ENCODE measurements around the gene ZNF846. TPM values are rescaled to one million over a fixed set of nuclear protein-coding genes. Genes with fewer than 3 reads are reported as not detected.
"Not testable (repeated sequence)": the region's sequence is repeated elsewhere in the genome, so short reads cannot be mapped to it uniquely, and the experiment has no call there.

The ZNF846 gene
- polyA plus RNA-seq, 4 donors, result 12.9 to 37.4 (median 25.4) TPM

DNA sequence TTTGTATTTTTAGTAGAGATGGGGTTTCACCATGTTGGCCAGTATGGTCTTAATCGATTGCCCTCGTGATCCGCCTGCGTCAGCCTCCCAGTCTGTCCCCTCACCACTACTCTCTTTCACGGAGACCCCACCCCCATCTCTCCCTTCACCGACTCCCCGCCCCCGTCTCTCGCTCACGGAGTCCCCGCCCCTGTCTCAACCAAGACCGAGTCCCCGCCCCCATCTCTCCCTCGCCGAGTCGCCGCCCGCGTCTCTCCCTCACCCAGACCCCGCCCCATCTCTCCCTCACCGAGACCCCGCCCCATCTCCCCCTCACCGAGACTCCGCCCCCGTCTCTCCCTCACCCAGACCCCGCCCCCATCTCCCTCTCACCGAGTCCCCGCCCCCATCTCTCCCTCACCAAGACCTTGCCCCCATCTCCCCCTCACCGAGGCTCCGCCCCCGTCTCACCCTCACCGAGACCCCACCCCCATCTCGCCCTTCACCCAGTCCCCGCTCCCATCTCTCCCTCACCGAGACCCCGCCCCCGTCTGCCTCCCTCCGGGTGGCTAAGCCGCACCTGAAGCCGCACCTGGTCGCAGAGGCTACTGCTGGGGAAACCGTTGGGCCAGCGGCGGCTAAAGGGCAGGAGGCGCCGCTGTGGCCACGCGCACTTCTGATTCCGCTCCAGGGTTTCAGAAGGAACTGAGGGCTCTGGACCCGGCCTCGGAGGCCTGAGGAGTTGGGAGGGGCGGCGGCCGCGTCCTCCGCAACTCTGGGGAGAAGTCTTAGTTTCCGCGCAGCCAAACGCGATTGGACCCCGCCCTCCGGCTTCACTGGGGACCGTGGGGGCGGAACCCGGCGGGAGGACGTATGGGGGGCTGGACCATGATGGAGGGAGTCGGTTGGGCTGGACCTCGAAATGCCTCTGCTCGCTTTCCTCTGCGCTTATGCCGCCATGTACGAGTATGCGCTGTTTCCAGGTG is 17.1 kb upstream of the ZNF846 start:
- peak; percentile 93 to 96 (median 96) for DNase-seq (ENCODE audit: low read depth in 4 of 4, low spot score in 2 of 4)

- not testable (repeated sequence) for DNase-seq (ENCODE audit: low read depth in 4 of 4, low spot score in 2 of 4)
Measured at GRCh38 chr19:9784163-9784496, 15.6 kb upstream of the ZNF846 start.

DNA sequence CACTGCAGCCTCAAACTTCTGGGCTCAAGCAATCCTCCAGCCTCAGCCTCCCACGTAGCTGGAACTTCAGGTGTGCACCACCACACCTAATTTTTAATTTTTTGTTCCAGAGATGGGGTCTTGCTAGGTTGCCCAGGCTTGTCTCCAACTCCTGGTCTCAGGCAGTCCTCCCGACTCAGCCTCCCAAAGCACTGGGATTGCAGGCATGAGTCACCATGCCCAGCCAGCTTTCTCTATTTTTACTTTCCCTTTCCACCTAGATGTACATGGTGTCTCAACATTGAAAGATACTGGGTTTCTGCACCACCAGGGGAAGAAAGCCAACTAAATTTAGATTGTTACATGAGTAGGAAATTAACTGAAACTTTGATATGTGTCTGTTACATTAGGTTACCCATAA is 13.8 kb upstream of the ZNF846 start:
- DNase-seq (ENCODE audit: low read depth in 4 of 4, low spot score in 2 of 4), result no peak

- DNase-seq (ENCODE audit: low read depth in 4 of 4, low spot score in 2 of 4), result no peak
Measured at GRCh38 chr19:9757544-9758501, 10.7 kb downstream of the ZNF846 start.

DNA sequence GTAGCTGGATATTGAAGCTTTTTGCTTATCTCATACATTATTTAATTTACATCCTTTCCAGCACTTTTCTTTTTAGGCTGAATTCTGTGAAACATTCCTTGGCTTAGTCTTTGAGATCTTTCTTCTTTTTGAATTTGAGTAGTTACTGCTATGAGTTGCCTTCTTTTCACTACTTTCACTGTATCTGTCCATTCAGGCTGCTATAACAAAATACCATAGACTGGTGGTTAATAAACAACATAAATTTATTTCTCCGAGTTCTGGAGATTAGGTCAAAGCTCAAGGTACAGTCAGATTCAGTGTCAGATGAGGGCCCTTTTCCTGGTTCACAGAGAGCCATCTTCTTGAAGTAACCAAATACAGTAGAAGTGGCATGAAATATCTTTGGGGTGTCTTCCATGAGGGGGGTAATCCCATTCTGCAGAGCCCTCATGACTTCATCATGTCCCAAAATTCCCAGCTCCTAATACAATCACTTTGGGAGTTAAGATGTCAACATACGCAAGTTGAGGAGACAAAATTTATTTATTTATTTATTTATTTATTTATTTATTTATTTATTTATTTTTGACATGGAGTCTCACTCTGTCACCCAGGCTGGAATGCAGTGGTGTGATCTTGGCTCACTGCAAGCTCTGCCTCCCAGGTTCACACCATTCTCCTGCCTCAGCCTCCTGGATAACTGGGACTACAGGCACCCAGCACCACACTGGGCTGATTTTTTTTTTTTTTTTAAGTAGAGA is 15.7 kb downstream of the ZNF846 start:
- no peak for DNase-seq (ENCODE audit: low read depth in 4 of 4, low spot score in 2 of 4)

GRCh38 chr19:9751446-9751845 is 17.1 kb downstream of the ZNF846 start:
- DNase-seq (ENCODE audit: low read depth in 4 of 4, low spot score in 2 of 4), result no peak

DNA sequence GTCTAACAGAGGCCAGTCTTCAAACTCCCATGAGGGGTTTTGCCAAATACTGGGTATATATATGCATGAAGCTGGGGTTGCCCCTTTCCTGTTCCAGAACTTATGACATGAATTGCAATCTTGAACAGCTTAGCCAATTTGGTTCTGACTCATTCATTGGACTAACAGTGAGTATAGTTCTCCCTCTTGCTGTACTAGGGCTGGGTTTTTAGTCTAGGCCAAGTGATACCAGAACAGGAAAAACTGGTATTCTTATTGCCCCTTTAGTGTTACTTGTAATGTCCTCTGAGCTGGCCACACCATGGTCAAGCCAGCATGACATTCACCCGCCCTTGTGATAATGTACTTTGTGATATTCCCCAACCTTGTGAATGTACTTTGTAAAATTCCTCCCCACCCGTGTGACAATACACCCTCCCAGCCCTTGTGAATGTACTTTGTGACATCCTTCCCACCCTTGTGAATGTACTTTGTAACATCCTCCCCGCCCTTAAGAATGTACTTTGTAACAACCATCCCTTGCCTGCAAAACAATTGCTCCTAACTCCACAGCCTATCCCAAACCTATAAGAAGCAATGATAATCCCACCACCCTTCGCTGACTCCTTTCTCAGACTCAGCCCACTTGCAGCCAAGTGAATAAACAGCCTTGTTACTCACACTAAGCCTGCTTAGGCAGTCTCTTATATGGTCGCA is 26.9 kb downstream of the ZNF846 start:
- DNase-seq (ENCODE audit: low read depth in 4 of 4, low spot score in 2 of 4), result no peak

DNA sequence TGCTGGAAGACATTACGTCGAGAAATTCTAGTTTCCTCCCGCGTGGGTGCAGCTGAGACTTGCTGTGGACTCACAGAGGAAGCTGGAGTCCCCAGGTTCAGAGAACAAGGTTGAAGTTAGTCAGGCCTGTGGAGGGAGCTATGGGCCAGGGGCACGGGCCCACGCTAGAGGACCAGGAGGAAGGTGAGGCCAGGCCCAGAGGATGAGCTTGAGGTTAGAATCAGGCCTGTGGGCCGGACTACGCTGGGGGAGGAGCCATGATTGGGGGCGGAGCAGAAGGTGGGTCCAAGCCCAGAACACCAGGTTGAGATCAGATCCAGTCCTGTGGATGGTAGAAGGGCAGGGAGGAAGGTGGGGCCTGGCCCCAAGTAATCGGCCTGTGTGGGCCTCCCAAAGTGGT is 32.6 kb downstream of the ZNF846 start:
- DNase-seq (ENCODE audit: low read depth in 4 of 4, low spot score in 2 of 4), result no peak

- DNase-seq (ENCODE audit: low read depth in 4 of 4, low spot score in 2 of 4), result not testable (repeated sequence)
Measured at GRCh38 chr19:9730056-9730455, 38.5 kb downstream of the ZNF846 start.

GRCh38 chr19:9729162-9729561 is 39.4 kb downstream of the ZNF846 start:
- no peak for DNase-seq (ENCODE audit: low read depth in 4 of 4, low spot score in 2 of 4)

- DNase-seq (ENCODE audit: low read depth in 4 of 4, low spot score in 2 of 4), result no peak
Measured at GRCh38 chr19:9727644-9728043, 40.9 kb downstream of the ZNF846 start.

GRCh38 chr19:9725508-9726201 is 42.9 kb downstream of the ZNF846 start:
- DNase-seq (ENCODE audit: low read depth in 4 of 4, low spot score in 2 of 4), result not testable (repeated sequence)

- DNase-seq (ENCODE audit: low read depth in 4 of 4, low spot score in 2 of 4), result no peak
Measured at GRCh38 chr19:9724157-9724556, 44.4 kb downstream of the ZNF846 start.

DNA sequence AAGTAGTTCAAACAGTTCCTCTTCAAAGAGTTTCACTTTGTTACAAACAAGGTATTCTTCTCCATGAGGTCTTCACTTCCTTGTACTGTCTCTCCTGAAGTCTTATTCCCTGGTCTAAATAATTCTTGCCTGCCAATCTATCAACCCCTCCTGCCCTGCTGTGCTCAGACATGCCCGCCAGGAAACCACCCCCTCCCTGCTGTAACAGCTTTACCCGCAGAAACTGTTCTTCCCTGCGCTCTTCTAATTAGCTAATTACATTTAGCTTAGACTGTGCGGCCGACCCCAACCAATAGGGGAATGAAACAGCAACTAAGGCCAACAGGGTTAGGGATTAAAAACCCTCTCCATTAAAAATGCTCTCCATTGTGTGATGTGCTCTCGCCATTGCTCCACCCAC is 46.7 kb downstream of the ZNF846 start:
- no peak for DNase-seq (ENCODE audit: low read depth in 4 of 4, low spot score in 2 of 4)

DNA sequence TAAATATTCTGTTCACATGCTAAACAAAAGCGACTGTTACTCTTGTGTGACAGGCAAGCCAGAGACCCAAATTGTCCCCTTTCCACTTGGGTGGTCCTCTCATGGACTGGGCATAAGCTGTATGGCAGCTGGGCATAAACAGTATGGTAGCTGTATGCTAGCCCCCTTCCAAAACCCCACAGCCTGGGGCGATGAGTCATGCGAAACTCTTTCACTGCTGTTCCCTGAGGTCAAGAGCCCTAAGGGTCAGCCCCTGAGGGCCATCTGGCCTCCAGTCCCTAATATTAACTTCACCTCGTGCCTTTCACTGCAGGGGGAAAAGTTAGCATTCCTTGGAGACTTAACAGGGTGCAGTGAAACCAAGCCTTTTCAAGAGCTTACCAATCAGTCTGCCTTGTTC is 48.0 kb downstream of the ZNF846 start:
- no peak for DNase-seq (ENCODE audit: low read depth in 4 of 4, low spot score in 2 of 4)

- no peak for DNase-seq (ENCODE audit: low read depth in 4 of 4, low spot score in 2 of 4)
Measured at GRCh38 chr19:9711815-9712214, 56.7 kb downstream of the ZNF846 start.

GRCh38 chr19:9709305-9709704 is 59.2 kb downstream of the ZNF846 start:
- no peak for DNase-seq (ENCODE audit: low read depth in 4 of 4, low spot score in 2 of 4)

DNA sequence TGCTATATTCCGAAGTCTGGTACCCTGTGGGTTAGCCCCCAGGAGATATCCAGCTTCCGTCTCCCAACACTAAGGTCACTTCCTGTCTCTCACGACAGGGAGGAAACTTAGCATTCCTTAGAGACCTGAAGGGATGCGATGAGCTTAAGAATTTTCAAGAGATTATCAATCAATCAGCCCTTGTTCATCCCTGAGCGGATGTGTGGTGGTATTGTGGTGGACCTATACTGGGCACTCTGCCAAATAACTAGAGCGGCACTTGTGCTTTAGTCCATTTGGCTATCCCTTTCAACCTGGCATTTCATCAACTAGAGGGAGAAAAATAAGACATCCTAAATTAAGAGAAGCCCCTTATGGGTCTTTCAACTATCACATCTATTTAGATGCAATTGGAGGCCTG is 62.7 kb downstream of the ZNF846 start:
- no peak for DNase-seq (ENCODE audit: low read depth in 4 of 4, low spot score in 2 of 4)

DNA sequence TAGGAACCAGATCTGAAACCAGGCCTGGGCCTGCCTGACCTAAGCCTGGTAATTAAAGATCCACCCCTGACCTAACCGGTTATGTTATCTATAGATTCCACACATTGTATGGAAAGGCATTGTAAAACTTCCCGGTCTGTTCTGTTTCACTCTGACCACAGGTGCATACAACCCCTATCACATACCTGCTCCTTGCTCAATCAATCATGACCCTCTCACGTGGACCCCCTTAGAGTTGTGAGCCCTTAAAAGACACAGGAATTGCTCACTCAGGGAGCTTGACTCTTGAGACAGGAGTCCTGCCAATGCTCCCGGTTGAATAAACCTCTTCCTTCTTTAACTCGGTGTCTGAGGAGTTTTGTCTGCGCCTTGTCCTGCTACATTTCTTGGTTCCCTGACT is 66.4 kb downstream of the ZNF846 start:
- no peak for DNase-seq (ENCODE audit: low read depth in 4 of 4, low spot score in 2 of 4)

All from left renal cortex interstitium (tissue), 4 donors.